Stimulated activated CD4-positive, alpha-beta T cell treated with anti-CD3 and anti-CD28 coated beads, Interleukin-12 subunit alpha, Interleukin-12 subunit beta, amount 100 ng/mL, for 48 hours (primary cell): Measurements from ENCODE around the gene MRPS9.

Source experiments
- DNase-seq, 3 donors: peaks; one replicate each; pipeline ENCODE4 v3.0.0-alpha.2; 2020; ENCODE audit warnings: low read depth in 2 of 3, low spot score in 1 of 3

The MRPS9 gene

GRCh38 chr2:105037572-105038382 is at the start of gene MRPS9:
MRPS9 (plus strand) TSS chr2:105038069; CDS start chr2:105038093, 24 bp downstream.
- DNase-seq, result peak; percentile 95 to 96 (median 96)

- no peak for DNase-seq
Observed at GRCh38 chr2:105005181-105005951, 32.5 kb upstream of the MRPS9 start.

- DNase-seq, result no peak
Observed at GRCh38 chr2:105007367-105007766, 30.5 kb upstream of the MRPS9 start.

DNA sequence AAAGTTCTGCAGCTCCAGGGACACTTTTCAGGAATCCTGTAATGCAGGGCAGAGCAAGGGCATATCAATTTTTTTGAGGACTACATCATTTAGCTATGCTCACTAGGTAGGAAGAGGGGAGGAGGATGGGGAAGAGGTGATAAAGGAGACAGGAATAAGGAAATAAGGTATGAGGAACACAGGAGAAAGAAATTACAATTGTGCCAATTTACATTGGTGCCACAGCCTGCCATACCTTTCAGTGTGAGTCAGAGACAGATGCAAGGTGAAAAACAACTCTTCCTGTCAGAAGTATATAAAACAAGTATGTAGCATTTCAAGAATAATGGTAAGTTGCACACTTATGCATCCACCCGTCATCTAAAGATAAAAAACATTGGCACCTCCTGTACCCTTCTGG is 5.4 kb upstream of the MRPS9 start:
- no peak for DNase-seq

- no peak for DNase-seq
Observed at GRCh38 chr2:105034170-105034569, 3.7 kb upstream of the MRPS9 start.

DNA sequence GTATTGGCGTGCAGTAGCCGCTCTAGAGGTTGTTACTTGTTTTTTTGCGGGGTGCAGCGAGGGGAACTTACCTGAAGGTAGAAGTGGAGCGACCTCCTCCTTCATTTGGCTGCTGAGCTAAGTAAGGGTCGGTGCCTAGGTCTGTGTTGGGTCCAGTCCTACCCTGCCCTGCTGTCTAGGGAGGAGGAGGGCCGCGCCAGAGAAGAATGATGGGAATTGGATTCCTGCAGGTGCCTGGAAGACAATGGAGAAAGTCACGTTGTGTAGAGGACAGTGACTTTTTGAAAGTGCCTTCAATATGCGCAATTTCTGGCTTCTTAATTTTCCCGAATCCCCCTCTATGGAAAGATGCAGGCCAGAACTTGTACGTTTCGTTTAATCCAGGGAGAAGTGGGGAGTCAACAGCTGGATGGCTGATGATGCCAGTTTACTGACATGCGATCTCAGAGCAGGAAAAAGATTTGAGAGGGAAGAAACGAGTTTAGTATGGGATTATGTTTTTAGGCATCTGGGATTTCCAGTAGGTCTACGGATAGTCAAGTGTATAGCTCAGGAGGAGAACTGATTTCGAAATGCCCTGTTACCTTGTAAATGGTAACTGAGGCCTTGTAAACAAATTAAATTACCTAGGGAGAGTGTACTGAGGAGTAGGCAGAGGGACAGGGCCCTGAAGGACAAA is 653 bp downstream of the MRPS9 start:
- no peak for DNase-seq

DNA sequence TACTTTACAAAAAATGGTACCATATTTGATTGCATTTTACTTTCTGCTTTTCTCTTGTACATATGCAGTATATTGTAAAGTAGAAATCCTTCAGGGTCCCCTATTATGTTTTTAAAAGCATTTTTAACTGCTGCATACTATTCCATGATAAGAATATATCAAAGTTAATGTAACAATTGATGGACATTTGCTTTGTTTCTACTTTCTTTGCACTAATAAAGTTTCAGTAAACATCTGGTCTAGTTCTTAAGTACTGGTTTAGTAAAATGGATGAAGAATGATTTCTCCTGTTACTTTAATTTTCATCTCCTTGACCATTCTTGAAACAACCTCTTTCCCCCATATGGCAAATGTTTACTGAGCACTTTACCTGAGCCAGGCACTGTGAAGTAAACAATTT is 1.7 kb downstream of the MRPS9 start:
- DNase-seq, result no peak

- DNase-seq, result no peak
Observed at GRCh38 chr2:105042189-105042588, 4.3 kb downstream of the MRPS9 start.

- no peak for DNase-seq
Observed at GRCh38 chr2:105052773-105053172, 14.9 kb downstream of the MRPS9 start.

DNA sequence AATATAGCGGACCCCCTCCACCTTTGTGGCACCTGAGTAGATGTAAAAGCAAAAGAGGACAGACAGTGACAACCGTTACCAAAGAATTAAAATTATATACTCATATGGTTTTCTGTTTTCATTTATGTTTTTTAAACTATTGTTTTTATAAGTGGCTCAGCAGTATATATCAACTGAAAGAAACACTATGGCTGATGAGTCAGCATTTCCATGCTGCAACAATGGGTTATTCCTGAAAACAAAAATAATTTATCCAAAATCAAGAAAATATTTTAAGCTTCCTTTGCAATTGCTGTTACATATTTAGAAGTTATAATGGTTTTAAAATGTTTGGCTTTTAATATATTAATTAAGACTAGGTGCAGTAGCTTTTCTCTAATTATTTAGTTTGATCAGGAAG is 17.7 kb downstream of the MRPS9 start:
- DNase-seq, result no peak

DNA sequence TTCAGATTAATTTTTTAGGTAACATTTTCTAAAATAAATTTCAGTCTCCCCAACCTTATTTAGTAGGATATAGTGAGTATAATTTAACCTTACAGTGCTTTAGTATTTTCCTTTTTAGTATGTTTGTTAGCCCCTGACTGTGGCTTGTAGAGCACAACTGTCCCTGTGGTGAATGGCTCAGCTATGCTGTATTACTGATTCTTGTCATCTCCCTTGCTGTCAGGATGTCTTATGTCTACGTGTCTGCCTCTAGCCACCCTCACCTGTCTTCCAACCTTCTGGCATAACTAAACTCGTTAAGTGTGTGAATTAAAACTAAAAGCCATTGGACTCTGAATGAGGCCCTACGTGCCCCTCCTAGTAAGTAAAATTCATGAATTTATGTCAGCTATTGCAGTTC is 18.4 kb downstream of the MRPS9 start:
- DNase-seq, result no peak

DNA sequence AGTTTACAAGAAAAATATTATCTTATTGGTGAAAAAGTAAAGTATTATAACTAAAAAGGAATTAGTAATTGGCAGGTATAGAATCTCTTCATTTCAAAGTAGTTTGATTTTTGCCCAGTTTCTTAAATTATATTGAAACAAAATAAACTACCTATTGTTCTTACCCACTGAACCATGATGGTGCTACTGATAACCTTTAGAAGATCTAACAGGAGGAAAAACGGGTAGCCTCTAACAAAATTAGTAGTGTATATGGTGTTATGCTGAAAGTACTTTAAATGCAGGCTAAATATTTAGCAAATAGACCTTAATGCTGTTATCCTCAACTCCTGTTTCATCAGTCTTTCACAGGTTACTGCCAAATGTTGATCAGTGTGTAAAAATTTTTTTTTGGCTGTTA is 19.1 kb downstream of the MRPS9 start:
- no peak for DNase-seq

GRCh38 chr2:105061560-105061959 is 23.7 kb downstream of the MRPS9 start:
- no peak for DNase-seq

DNA sequence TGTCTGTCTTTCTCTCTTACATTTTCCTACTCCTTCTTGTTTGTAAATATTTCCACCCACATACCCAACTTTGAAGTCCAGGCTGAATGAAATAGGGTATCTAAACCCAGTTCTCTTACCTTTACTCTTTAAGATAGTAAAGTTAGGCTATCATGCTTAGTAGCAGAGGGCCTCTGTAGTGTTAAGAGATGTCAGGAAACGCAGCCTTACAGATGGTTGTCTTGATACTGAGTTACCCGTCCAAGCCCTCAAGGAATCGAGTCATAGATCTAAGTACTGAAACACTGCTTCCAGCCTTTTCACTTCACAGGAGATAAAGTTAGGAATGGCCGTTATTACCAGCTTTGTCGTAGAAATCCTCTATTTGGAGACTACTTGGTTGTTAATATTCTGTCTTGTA is 24.3 kb downstream of the MRPS9 start:
- DNase-seq, result no peak

DNA sequence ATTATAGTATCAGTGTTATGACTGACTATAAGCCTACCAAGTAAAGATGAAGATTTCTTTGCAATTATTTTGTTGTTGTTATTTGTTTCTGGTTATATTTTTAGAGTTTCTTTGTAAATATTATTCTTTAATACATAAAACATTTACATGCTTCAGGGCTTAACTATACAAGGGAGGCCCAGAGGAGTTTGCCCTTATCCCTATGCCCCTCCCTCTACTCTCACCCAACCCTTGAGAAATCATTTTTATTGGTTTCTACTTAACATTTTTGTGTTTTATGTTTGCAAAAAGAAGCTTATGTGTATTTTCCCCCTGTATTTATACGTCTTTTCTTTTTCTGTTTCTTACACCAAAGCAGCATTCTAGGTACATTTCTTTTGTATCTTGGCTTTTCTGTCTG is 30.5 kb downstream of the MRPS9 start:
- DNase-seq, result no peak

DNA sequence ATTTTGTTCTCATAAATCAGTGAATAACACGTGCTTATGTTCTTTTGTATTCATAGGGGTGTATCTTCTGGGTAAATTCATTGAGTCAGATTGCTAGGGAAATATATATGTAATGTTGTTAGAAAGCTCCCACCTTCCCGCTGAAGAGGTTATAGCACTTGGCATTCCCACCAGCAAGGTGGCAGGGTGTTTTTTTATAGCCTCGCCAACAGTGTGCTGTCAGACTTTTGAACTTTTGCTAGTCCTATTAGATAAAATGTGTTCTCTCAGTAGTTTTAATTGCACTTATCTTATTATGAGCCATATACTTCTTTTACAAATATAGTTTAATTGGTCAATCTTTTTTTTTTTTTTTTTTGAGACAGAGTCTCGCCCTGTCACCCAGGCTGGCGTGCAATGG is 31.0 kb downstream of the MRPS9 start:
- DNase-seq, result no peak

DNA sequence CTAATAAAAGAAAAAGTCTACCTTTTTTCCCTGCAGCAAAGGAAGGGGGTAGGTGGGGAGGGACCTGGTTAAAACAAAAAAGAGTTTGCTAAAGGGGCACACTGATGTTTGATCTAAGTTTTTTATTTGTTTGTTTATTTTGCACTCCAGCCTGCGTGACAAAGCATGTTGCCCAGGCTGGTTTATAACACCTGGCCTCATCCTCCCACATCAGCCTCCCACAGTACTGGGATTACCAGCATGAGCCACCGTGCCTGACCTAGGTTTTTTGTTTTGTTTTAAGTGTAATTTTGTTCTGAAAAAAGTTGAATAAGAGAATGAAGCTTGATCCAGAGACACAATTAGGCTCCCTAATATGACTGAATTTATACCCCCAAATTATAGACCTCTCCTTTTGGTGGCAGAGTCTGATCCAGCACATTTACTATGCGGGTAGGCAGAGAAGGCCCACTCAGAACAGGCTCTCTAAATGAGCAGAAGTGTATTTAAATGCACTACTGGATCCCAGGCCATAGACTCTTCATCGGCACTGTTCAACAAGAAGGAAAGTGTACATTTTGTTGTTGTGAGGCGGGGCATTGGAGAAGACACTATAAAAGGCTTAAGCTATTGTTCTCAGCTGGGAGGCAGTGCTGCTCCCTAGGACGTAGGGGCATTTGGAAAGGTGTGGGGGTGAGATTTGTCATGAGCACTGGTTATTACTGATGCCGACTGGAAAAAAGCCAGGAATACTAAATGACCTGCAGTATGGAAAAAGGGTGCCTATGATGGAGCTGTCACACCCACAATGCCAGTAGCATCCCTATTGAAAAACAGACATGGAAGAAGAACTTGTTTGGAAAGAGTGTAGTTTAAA is 32.4 kb downstream of the MRPS9 start:
- DNase-seq, result no peak

- DNase-seq, result no peak
Observed at GRCh38 chr2:105071379-105071778, 33.5 kb downstream of the MRPS9 start.

DNA sequence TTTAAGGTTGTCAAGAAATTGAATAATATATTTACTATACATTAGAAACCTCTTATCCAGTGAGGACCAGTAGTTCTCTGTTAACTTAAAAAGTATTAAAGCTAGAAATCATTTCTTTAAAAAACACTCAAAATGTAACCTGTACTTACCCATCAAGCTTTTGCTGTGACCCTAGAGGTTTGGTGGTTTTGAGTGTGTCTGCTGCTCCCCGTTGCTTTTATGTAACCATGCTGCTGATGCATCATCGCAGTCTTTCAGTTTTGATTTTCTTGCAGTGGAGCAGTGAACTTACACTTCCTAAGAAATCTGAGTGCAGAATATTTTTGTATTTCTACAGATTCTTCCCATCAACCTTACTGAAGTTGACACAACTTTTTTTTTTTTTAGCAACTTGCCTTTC is 34.2 kb downstream of the MRPS9 start:
- peak in 1 of 3 donors; percentile 14 for DNase-seq

DNA sequence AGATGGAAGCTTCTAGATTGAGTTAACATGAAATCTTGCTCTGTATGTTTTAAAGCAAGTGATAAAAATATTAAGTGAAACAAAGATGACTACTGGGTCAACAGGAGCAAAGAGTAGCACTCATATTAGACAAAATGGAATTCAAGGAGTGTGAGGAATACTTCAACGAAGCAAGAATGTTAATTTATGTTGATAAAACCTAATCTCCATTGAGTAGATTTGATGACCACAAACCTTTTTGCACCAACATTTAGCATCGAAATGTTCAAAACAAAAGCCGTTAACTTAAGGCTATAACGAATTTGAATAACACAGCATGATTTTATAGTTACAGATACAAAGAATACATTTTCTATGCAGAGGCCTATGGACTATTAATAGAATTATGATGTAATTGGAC is 35.7 kb downstream of the MRPS9 start:
- DNase-seq, result no peak

GRCh38 chr2:105076121-105076520 is 38.3 kb downstream of the MRPS9 start:
- no peak for DNase-seq
